ENCODE measurements around the gene KDM4C. TPM values are rescaled to one million over a fixed set of nuclear protein-coding genes. Genes with fewer than 3 reads are reported as not detected.

Gene KDM4C
- total RNA-seq, 1 donor from 2014 or later: 51.1 TPM

- ATAC-seq (peak; percentile 52), DNase-seq (ENCODE audit: low spot score) (no peak)
- intact Hi-C loops (cut with DNase I): no loop called here
Observed at GRCh38 chr9:6922124-6922676, 164.4 kb downstream of the KDM4C start.

- intact Hi-C loops (cut with DNase I): no loop called here
- DNase-seq (ENCODE audit: low spot score): no peak
- ATAC-seq: no peak
Observed at GRCh38 chr9:6922680-6923079, 164.9 kb downstream of the KDM4C start.

GRCh38 chr9:6923086-6923485 is 165.3 kb downstream of the KDM4C start:
- DNase-seq (ENCODE audit: low spot score): no peak
- intact Hi-C loops (cut with DNase I): no loop called here
- no peak for ATAC-seq

DNA sequence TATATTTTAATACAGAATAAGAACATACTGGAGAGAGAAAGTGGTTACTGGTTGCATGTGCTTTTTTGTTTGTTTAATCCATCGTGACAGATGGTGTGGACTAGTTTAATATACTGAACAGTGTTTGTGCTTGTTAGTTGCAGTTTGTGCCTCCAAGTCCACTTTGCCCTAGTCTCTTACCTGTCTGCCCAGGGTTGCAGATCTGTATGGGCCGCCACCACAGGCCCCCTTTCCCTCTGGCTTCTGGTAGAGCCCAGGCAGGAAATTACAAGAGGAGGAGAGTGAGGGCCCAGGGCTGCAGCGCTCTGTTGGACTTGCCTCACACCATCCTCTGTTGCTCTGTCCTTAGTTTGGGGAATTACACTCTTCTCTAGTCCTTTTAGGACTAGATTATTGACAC is 166.4 kb downstream of the KDM4C start:
- intact Hi-C loops (cut with DNase I): no loop called here
- no peak for ATAC-seq
- DNase-seq (ENCODE audit: low spot score): no peak

GRCh38 chr9:6924988-6925563 is 167.3 kb downstream of the KDM4C start:
- ATAC-seq: no peak
- intact Hi-C loops (cut with DNase I): no loop called here
- no peak for DNase-seq (ENCODE audit: low spot score)

- ATAC-seq (no peak), DNase-seq (ENCODE audit: low spot score) (no peak)
- intact Hi-C loops (cut with DNase I): no loop called here
Observed at GRCh38 chr9:6925836-6926235, 168.1 kb downstream of the KDM4C start.

GRCh38 chr9:6926436-6926835 is 168.7 kb downstream of the KDM4C start:
- DNase-seq (ENCODE audit: low spot score): no peak
- ATAC-seq: no peak
- intact Hi-C loops (cut with DNase I): no loop called here

DNA sequence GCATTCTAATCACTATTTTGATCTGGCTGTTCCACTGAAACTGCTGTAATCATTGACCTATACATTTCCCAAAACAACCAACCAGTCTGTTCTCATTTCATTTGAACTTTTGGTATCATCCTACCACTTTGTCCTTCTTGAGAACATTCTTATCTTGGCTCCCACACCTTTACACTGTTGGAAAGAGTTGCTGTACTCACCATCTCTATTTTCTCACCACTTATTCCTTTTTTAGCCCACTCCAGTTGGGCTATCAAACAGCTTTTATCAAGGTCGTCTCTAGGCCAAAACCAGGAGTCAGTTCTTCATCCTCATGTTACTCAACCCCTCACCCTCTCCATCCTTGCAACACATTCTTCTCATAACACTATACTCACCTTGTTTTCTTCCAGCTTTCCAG is 170.1 kb downstream of the KDM4C start:
- intact Hi-C loops (cut with DNase I): no loop called here
- ATAC-seq (no peak), DNase-seq (ENCODE audit: low spot score) (no peak)

GRCh38 chr9:6928863-6929262 is 171.1 kb downstream of the KDM4C start:
- ATAC-seq: no peak
- no peak for DNase-seq (ENCODE audit: low spot score)
- intact Hi-C loops (cut with DNase I): no loop called here

DNA sequence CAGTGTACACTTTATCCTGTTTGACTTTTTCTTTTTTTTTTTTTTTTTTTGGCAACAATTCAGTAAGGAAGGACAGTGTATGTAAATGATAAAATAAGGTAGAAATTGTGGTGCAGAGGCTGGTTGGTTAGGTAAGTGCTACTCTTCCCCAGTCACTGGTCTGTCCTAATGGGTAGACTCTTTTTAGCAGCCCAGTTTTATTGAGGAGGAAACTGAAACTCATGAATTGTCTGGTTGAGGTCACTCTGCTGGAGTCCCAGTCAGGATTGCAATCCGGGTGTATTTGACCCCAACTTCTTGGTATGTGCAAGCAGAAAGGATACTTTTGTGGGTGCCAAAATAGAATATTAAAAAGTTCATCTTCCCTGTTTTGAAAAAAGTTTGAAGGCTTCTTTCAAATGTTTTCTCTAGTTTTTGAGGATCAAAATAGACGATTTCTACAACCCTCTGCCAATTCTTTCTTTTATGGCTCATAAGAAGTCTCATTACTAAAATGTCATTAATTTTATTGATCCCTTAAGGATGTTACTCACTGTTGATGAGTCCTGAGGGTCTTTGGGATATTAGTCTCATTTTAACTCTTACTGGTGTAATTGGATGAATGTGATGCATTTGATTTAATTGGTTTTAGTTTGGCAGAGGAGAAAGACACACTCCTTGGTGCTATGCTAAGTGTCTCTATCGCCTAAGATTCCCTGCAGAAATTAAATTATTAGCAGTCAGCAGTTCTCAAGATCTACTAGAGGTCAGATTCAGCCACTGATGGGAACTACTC is 171.9 kb downstream of the KDM4C start:
- no peak for ATAC-seq
- intact Hi-C loops (cut with DNase I): no loop called here
- no peak for DNase-seq (ENCODE audit: low spot score)

- ATAC-seq (no peak), DNase-seq (ENCODE audit: low spot score) (no peak)
- intact Hi-C loops (cut with DNase I): no loop called here
Observed at GRCh38 chr9:6930827-6931226, 173.1 kb downstream of the KDM4C start.

GRCh38 chr9:6931913-6932312 is 174.1 kb downstream of the KDM4C start:
- intact Hi-C loops (cut with DNase I): no loop called here
- ATAC-seq: no peak
- no peak for DNase-seq (ENCODE audit: low spot score)

GRCh38 chr9:6936103-6936502 is 178.3 kb downstream of the KDM4C start:
- DNase-seq (ENCODE audit: low spot score) (no peak), ATAC-seq (no peak)
- intact Hi-C loops (cut with DNase I): no loop called here

DNA sequence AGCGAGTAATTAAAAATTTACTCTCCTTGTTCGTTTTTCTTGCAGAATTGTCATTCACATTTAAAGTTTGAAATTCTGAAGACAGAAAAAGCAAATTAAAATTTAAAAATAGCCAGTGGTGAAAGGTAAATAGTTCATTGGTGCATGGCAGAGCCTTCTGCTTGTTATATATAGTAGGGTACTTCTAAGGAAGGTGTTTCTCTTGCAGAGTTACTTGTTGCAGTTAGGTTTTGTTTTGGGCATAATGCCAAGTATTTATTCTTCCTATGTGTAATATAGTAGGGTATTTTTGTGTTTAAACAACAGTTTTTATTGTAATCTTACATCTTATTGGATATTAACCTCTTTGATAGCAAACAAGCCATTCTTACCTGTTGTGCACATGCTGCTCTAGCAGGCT is 179.4 kb downstream of the KDM4C start:
- ATAC-seq (no peak), DNase-seq (ENCODE audit: low spot score) (no peak)
- intact Hi-C loops (cut with DNase I): no loop called here

DNA sequence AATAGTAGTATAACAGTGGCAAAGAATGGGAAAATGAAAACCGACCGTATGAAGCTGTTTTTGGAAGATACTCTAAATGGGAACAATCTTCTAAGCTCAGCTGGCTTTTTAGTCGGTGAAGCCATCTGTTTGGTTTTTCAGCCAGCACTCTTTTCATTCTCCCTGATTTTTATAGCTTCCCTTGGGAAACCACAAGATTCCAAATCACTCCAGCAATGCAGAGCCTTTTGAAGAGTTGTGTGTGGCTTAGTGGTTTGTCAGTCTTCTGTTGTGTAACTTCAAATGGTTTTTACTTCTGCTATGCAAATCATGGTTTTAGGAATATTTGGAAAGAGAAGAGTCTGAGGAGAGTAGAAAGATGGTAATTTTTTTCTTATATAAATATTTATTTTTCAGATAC is 180.7 kb downstream of the KDM4C start:
- intact Hi-C loops (cut with DNase I): no loop called here
- ATAC-seq (peak; percentile 95), DNase-seq (ENCODE audit: low spot score) (no peak)

- intact Hi-C loops (cut with DNase I): no loop called here
- DNase-seq (ENCODE audit: low spot score): no peak
- no peak for ATAC-seq
Observed at GRCh38 chr9:6938873-6939272, 181.1 kb downstream of the KDM4C start.

- DNase-seq (ENCODE audit: low spot score) (no peak), ATAC-seq (no peak)
- intact Hi-C loops (cut with DNase I): no loop called here
Observed at GRCh38 chr9:6941501-6941900, 183.7 kb downstream of the KDM4C start.

GRCh38 chr9:6942406-6942805 is 184.6 kb downstream of the KDM4C start:
- intact Hi-C loops (cut with DNase I): no loop called here
- DNase-seq (ENCODE audit: low spot score) (no peak), ATAC-seq (no peak)

- DNase-seq (ENCODE audit: low spot score) (no peak), ATAC-seq (no peak)
- intact Hi-C loops (cut with DNase I): no loop called here
Observed at GRCh38 chr9:6943293-6943692, 185.5 kb downstream of the KDM4C start.

GRCh38 chr9:6944093-6944551 is 186.3 kb downstream of the KDM4C start:
- DNase-seq (ENCODE audit: low spot score) (no peak), ATAC-seq (no peak)
- intact Hi-C loops (cut with DNase I): no loop called here

DNA sequence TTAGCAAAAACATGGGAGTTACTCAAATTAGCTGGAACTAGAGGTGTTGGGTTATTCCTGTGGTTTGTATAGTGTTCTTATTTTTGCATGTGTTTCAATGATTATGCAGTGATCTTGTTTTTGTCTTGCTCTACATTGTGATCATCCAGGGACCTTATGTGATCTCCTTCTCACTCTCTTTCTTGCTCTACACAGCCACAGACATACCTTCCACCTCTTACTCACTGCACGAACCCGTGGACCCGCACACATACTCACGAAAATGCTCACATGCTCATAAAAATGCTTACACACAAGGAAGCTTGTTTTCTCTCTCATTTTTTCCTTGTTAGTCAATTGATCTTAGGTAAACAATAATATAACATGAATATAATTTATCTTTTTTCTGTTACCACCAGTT is 187.1 kb downstream of the KDM4C start:
- intact Hi-C loops (cut with DNase I): no loop called here
- ATAC-seq (no peak), DNase-seq (ENCODE audit: low spot score) (no peak)

Measured in sciatic nerve (tissue), 2 donors.